Thoracic aorta (tissue), 2 donors: ENCODE data around the gene NECTIN1. TPM values are rescaled to one million over a fixed set of nuclear protein-coding genes. Genes with fewer than 3 reads are reported as not detected.

Source experiments
- ATAC-seq: fragments of 150-250 bp; one replicate; pipeline ENCODE4 v1.8.0; 2017; ENCODE audit warnings: low read depth; ENCODE audit not compliant: insufficient number of reproducible peaks, low FRiP score
- DNase-seq: peaks from one replicate; pipeline ENCODE4 v3.0.0-alpha.2; 2020; ENCODE audit warnings: low spot score
- H3K27ac ChIP-seq, 2 donors: fragments of 200-600 bp; sonication (generic); 1 replicate in 1 of 2; 2 replicates in 1 of 2; pipeline ENCODE4 v1.5.1; 2016; ENCODE audit warnings: mild to moderate bottlenecking in 2 of 2, moderate library complexity in 2 of 2
- H3K27me3 ChIP-seq: fragments of 200-600 bp; sonication (generic); replicated peaks from 2 replicates; pipeline ENCODE4 v1.6.0; 2016; ENCODE audit warnings: mild to moderate bottlenecking; ENCODE audit not compliant: insufficient read depth
- H3K36me3 ChIP-seq: fragments of 200-600 bp; sonication (generic); one replicate; pipeline ENCODE4 v1.5.1; 2016
- H3K4me1 ChIP-seq, 2 donors: fragments of 200-600 bp; sonication (generic); 1 replicate in 1 of 2; 2 replicates in 1 of 2; pipeline versions ENCODE4 v1.5.1 to v1.6.0; 2016; ENCODE audit warnings: low read depth in 2 of 2, mild to moderate bottlenecking in 1 of 2; ENCODE audit not compliant: control insufficient read depth in 1 of 2
- H3K4me3 ChIP-seq: fragments of 200-600 bp; sonication (generic); 2 replicates; pipeline ENCODE4 v1.5.1; 2016; ENCODE audit warnings: mild to moderate bottlenecking
- H3K9me3 ChIP-seq: fragments of 200-600 bp; sonication (generic); 2 replicates; pipeline ENCODE4 v1.5.1; 2016
- CTCF ChIP-seq: fragments of 200-600 bp; sonication (generic); IDR thresholded peaks from one replicate; pipeline ENCODE4 v1.5.1; 2019; ENCODE audit warnings: antibody characterized with exemption
- total RNA-seq, 2 donors: library from RNA; depleted of rRNA; stranded (reverse); fragments of >200 nt; gene quantifications; one replicate each; pipeline versions ENCODE4 v1.1.0 to v1.2.3, GENCODE V29; 2016

NECTIN1 gene
- total RNA-seq, 2 donors from 2014 or later, result 4.2 to 4.4 TPM

- Histone ChIP-seq H3K9me3 (no peaks in the 10 kb centered on the region), H3K36me3 (no peaks in the 10 kb centered on the region), H3K27me3 (no peaks in the 10 kb centered on the region), H3K4me1 (no peaks in the 10 kb centered on the region), H3K27ac (no peak overlapping the region), H3K4me3 (no peak overlapping the region)
- DNase-seq, result no peak
- TF ChIP-seq CTCF, result no peak
- no peak for ATAC-seq
Measured at GRCh38 chr11:119645018-119645417, 84.0 kb downstream of the NECTIN1 start.

DNA sequence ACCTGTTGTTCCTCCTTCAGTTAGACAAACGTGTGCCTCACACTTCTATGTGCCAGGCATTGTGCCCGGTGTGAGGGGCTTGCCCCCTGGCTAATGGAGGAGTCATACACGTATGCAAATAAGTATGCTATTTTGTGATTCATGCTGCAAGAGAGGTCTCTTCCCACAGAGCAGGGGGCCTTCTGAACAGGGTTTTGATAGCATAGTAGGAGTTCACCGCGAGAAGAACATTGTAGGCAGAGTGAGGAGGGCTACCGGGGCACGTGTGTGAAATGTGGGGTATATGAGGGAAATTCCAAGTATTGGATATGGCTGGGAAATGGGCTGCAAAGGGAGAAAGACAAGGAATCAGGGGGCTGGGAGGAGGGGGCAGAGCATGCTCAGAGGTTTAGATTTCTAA is 84.5 kb downstream of the NECTIN1 start:
- Histone ChIP-seq H3K27ac (no peak overlapping the region), H3K36me3 (no peaks in the 10 kb centered on the region), H3K9me3 (no peaks in the 10 kb centered on the region), H3K4me3 (no peak overlapping the region), H3K4me1 (no peaks in the 10 kb centered on the region), H3K27me3 (no peaks in the 10 kb centered on the region)
- TF ChIP-seq CTCF, result no peak
- no peak for ATAC-seq
- DNase-seq, result no peak

DNA sequence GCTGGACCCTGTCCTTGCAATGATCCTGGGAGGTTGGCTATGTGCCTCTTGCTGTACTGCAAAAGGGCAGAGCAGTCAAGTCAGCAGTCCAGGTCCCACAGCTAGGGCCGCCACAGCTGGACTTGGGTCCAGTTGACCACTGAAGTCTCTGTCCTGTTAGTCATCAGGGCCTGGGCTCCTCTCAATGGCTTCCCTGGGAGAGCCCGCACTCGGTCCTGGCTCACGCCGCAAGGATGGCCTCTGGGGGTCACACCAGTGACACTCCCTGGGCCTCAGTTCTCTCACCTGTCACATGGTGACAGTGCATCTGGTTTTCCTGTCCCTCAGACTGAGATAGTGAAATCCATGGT is 85.1 kb downstream of the NECTIN1 start:
- ATAC-seq (no peak), DNase-seq (no peak)
- Histone ChIP-seq H3K4me3 (no peak overlapping the region), H3K4me1 (no peaks in the 10 kb centered on the region), H3K9me3 (no peaks in the 10 kb centered on the region), H3K27me3 (no peaks in the 10 kb centered on the region), H3K27ac (no peak overlapping the region), H3K36me3 (no peaks in the 10 kb centered on the region)
- no peak for TF ChIP-seq CTCF

- no peak overlapping the region for H3K4me3 ChIP-seq
- TF ChIP-seq CTCF, result no peak
- no peaks in the 10 kb centered on the region for H3K4me1 ChIP-seq
- no peak overlapping the region for H3K27ac ChIP-seq
- H3K9me3 ChIP-seq, result no peaks in the 10 kb centered on the region
- H3K27me3 ChIP-seq, result no peaks in the 10 kb centered on the region
- no peak for ATAC-seq
- DNase-seq, result no peak
- no peaks in the 10 kb centered on the region for H3K36me3 ChIP-seq
Measured at GRCh38 chr11:119643212-119643875, 85.7 kb downstream of the NECTIN1 start.

GRCh38 chr11:119641983-119642745 is 86.8 kb downstream of the NECTIN1 start:
- H3K4me1 ChIP-seq, result no peaks in the 10 kb centered on the region
- no peaks in the 10 kb centered on the region for H3K9me3 ChIP-seq
- H3K36me3 ChIP-seq, result no peaks in the 10 kb centered on the region
- H3K4me3 ChIP-seq, result no peak overlapping the region
- TF ChIP-seq CTCF, result no peak
- no peak for DNase-seq
- no peaks in the 10 kb centered on the region for H3K27me3 ChIP-seq
- no peak for ATAC-seq
- H3K27ac ChIP-seq, result no peak overlapping the region
